ENCODE results near the gene CLSTN2. TPM values are rescaled to one million over a fixed set of nuclear protein-coding genes. Genes with fewer than 3 reads are reported as not detected.

The CLSTN2 gene
- total and polyA plus RNA-seq, 4 donors = 0.13 to 20.6 (median 9.1) TPM

DNA sequence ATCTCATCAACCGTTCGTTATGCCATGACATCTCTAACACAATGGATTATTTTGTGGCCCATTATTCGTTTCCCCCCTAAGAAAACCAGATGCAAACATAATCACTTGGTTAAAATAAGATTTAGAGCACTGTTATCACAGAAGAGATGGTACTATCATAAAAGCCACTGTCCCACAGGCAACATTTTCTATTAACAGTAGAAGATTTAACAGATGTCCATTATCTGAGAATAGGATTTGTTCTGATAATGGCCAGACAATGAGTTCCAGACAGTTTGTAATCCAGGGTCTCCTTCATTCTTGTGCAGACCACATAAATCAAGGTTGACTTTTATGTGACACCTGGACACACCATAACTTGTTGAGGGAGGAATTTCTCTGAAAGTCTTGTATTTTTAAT, 153.1 kb downstream of the CLSTN2 start:
- H3K36me3 ChIP-seq (ENCODE audit: control insufficient read depth in 1 of 2, insufficient read depth in 2 of 2, low read length in 1 of 2) = no peaks in the 10 kb centered on the region
- WGBS, 2 donors = 86 to 92% methylated on average over 3 of the region's 3 CpGs
- DNase-seq = no peak
- no peaks in the 10 kb centered on the region for H3K4me1 ChIP-seq (ENCODE audit: control insufficient read depth in 1 of 2, insufficient read depth in 2 of 2, low read length in 2 of 2)
- H3K4me3 ChIP-seq (ENCODE audit: low read length in 2 of 2) = no peak overlapping the region
- H3K27me3 ChIP-seq (ENCODE audit: control insufficient read depth in 1 of 2, insufficient read depth in 2 of 2, low read length in 1 of 2) = peaks cover 0 to 2% of the 10 kb centered on the region in 2 donors
- intact Hi-C loops (cut with DNase I) = no loop called here
- peaks cover 1% of the 10 kb centered on the region for H3K9me3 ChIP-seq (ENCODE audit: control insufficient read depth, low read length)
- no peak overlapping the region for H3K27ac ChIP-seq (ENCODE audit: low read depth in 1 of 2, low read length in 2 of 2)
- ATAC-seq (ENCODE audit: low FRiP score) = no peak

DNA sequence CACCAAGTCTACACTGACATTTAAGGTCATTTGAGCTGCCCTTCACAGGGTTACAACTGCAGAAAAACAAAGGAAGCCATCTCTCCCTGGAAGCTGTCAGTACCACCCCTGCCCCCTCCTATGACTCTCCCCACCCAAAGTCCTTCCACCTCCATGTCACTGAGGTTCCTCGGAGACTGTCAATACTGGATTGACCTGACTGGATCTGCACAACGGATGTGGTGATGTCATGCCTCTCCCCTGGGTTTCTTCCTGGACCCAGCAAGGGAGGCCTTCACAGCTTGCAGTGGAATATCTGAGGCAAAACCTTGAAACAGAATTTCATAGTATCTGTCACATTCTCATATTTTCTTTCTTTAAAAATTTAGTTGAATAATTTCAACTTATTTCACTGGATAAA, 153.5 kb downstream of the CLSTN2 start:
- ATAC-seq (ENCODE audit: low FRiP score) (no peak), DNase-seq (no peak)
- H3K4me1 ChIP-seq (ENCODE audit: control insufficient read depth in 1 of 2, insufficient read depth in 2 of 2, low read length in 2 of 2) = no peaks in the 10 kb centered on the region
- peaks cover 1% of the 10 kb centered on the region for H3K9me3 ChIP-seq (ENCODE audit: control insufficient read depth, low read length)
- no peak overlapping the region for H3K27ac ChIP-seq (ENCODE audit: low read depth in 1 of 2, low read length in 2 of 2)
- WGBS, 2 donors = 84 to 85% methylated on average over 2 of the region's 2 CpGs
- H3K4me3 ChIP-seq (ENCODE audit: low read length in 2 of 2) = no peak overlapping the region
- H3K36me3 ChIP-seq (ENCODE audit: control insufficient read depth in 1 of 2, insufficient read depth in 2 of 2, low read length in 1 of 2) = no peaks in the 10 kb centered on the region
- intact Hi-C loops (cut with DNase I) = no loop called here
- peaks cover 0 to 2% of the 10 kb centered on the region in 2 donors for H3K27me3 ChIP-seq (ENCODE audit: control insufficient read depth in 1 of 2, insufficient read depth in 2 of 2, low read length in 1 of 2)

DNA sequence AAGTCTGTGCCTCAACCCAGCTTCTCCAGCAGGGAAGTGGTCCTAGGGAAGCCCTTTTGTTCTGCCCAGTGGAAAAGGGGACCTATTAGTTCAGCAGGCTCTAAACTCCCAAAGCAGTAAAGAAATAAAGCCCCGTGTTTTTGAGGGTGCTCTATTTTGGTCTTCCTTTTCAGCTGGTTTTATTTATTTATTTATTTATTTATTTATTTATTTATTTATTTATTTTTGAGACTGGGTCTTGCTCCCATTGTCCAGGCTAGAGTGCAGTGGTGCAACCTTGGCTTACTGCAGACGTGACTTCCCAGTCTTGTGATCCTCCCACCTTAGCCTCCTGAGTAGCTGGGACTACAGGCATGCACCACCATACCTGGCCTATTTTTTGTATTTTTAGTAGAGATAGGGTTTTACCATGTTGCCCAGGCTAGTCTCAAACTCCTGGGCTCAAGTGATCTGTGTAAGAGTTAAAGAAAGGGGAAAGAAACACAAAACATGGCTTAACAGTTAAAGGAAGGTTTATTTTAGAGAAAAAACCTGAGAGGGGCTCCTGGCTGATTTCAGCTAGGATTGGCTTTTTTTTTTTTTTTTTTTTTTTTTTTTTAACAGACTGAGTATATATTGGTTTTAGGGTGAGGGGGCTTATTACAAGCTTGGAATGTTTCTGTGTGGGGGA, 154.6 kb downstream of the CLSTN2 start:
- WGBS, 2 donors = 97 to 100% methylated on average over 2 of the region's 2 CpGs
- DNase-seq = no peak
- Histone ChIP-seq H3K27me3 (ENCODE audit: control insufficient read depth in 1 of 2, insufficient read depth in 2 of 2, low read length in 1 of 2) (peaks cover 0 to 2% of the 10 kb centered on the region in 2 donors), H3K4me3 (ENCODE audit: low read length in 2 of 2) (no peak overlapping the region), H3K36me3 (ENCODE audit: control insufficient read depth in 1 of 2, insufficient read depth in 2 of 2, low read length in 1 of 2) (no peaks in the 10 kb centered on the region), H3K27ac (ENCODE audit: low read depth in 1 of 2, low read length in 2 of 2) (no peak overlapping the region), H3K4me1 (ENCODE audit: control insufficient read depth in 1 of 2, insufficient read depth in 2 of 2, low read length in 2 of 2) (no peaks in the 10 kb centered on the region), H3K9me3 (ENCODE audit: control insufficient read depth, low read length) (peaks cover 1% of the 10 kb centered on the region)
- ATAC-seq (ENCODE audit: low FRiP score) = no peak
- intact Hi-C loops (cut with DNase I) = no loop called here

DNA sequence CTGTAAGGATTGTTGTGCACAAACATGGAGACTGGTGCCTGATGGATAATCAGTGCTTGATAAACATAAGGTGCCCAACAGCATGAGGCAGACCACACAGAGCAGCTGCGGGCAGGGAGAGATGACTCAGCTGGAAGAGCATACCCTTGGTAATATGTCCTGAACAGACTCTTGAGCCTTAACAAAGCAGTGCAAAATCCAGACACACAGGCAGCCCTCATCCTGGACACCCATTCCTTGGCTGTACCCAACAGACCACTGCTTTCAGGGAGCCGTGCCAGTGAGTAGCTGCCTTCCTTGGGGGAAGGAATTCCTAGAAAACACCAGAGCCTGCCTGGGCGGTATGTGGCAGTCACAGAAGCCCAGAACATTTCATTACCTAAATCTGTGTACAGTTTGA, 156.2 kb downstream of the CLSTN2 start:
- Histone ChIP-seq H3K36me3 (ENCODE audit: control insufficient read depth in 1 of 2, insufficient read depth in 2 of 2, low read length in 1 of 2) (no peaks in the 10 kb centered on the region), H3K4me3 (ENCODE audit: low read length in 2 of 2) (no peak overlapping the region), H3K9me3 (ENCODE audit: control insufficient read depth, low read length) (peaks cover 1% of the 10 kb centered on the region), H3K27me3 (ENCODE audit: control insufficient read depth in 1 of 2, insufficient read depth in 2 of 2, low read length in 1 of 2) (no peaks in the 10 kb centered on the region), H3K4me1 (ENCODE audit: control insufficient read depth in 1 of 2, insufficient read depth in 2 of 2, low read length in 2 of 2) (no peaks in the 10 kb centered on the region), H3K27ac (ENCODE audit: low read depth in 1 of 2, low read length in 2 of 2) (no peak overlapping the region)
- WGBS, 2 donors = 28 to 42% methylated on average over 3 of the region's 3 CpGs
- ATAC-seq (ENCODE audit: low FRiP score) (no peak), DNase-seq (no peak)
- intact Hi-C loops (cut with DNase I) = no loop called here

DNA sequence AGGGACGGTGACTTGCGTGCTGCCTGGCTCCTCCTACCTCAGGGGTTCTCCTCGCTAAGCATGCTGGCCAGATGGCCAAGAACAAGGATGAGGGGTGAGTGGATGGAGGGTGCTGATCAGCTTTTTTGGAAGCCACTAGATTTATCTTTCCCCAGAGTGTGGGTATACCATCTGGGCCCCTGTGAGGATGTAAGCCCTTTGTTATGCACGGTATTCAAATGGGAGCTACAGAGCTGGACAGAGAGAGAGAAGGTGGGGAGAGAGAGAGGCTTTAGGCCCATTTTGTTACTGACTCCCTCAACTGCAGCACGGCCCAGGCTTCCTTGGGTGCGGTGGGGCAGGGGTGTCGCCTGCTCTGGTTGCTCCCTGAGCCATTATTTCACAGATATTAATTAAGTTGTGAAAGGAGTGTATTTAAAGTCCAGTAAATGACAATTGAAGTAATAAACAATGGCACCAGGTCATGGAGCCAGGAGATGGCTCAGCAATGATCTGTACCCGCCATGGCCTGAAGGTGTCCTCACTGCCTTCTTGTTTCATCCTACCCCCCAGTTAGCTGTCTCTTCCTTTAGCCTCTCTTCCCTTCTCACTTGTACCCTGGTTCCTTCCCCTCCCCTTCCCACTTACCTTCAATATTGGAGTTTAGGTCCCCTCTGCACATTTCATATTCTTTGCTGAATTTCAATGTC, 158.0 kb downstream of the CLSTN2 start:
- WGBS, 2 donors = 95 to 96% methylated on average over 7 to 8 of the region's 8 CpGs
- H3K4me1 ChIP-seq (ENCODE audit: control insufficient read depth in 1 of 2, insufficient read depth in 2 of 2, low read length in 2 of 2) = no peaks in the 10 kb centered on the region
- intact Hi-C loops (cut with DNase I) = no loop called here
- no peak for DNase-seq
- no peaks in the 10 kb centered on the region for H3K27me3 ChIP-seq (ENCODE audit: control insufficient read depth in 1 of 2, insufficient read depth in 2 of 2, low read length in 1 of 2)
- H3K4me3 ChIP-seq (ENCODE audit: low read length in 2 of 2) = no peak overlapping the region
- no peaks in the 10 kb centered on the region for H3K36me3 ChIP-seq (ENCODE audit: control insufficient read depth in 1 of 2, insufficient read depth in 2 of 2, low read length in 1 of 2)
- ATAC-seq (ENCODE audit: low FRiP score) = no peak
- no peaks in the 10 kb centered on the region for H3K9me3 ChIP-seq (ENCODE audit: control insufficient read depth, low read length)
- H3K27ac ChIP-seq (ENCODE audit: low read depth in 1 of 2, low read length in 2 of 2) = no peak overlapping the region

GRCh38 chr3:140093742-140094141, 158.8 kb downstream of the CLSTN2 start:
- Histone ChIP-seq H3K36me3 (ENCODE audit: control insufficient read depth in 1 of 2, insufficient read depth in 2 of 2, low read length in 1 of 2) (no peaks in the 10 kb centered on the region), H3K4me1 (ENCODE audit: control insufficient read depth in 1 of 2, insufficient read depth in 2 of 2, low read length in 2 of 2) (no peaks in the 10 kb centered on the region), H3K27me3 (ENCODE audit: control insufficient read depth in 1 of 2, insufficient read depth in 2 of 2, low read length in 1 of 2) (no peaks in the 10 kb centered on the region), H3K9me3 (ENCODE audit: control insufficient read depth, low read length) (no peaks in the 10 kb centered on the region), H3K4me3 (ENCODE audit: low read length in 2 of 2) (no peak overlapping the region), H3K27ac (ENCODE audit: low read depth in 1 of 2, low read length in 2 of 2) (no peak overlapping the region)
- 6% methylated on average over 5 of the region's 5 CpGs for WGBS, 2 donors
- peak in 1 of 2 donors; percentile 73 for DNase-seq
- ATAC-seq (ENCODE audit: low FRiP score) = peak; percentile 83
- intact Hi-C loops (cut with DNase I) = no loop called here

- intact Hi-C loops (cut with DNase I) = no loop called here
- no peak overlapping the region for H3K4me3 ChIP-seq (ENCODE audit: low read length in 2 of 2)
- no peak overlapping the region for H3K27ac ChIP-seq (ENCODE audit: low read depth in 1 of 2, low read length in 2 of 2)
These were observed 159.5 kb downstream of the CLSTN2 start for GRCh38 chr3:140094487-140094886.

DNA sequence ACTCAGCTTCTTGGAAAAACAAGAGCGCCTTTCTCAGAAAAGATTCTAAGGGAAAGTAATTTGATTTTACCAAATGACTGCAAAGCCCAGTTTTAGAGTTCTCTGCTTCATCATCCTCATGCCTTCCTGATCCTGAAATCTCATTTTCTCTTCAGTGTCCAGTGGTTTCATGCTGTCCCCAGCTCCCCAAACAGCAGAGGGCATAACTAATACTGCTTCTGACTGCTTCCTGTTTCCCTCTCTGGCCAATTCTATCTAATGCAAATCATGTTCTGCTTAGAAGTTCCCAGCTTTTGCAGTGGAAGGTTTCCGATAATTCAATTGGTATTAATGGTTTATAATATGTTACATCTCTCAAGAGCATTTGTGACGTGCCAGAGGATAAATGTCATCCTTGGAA, 161.1 kb downstream of the CLSTN2 start:
- ATAC-seq (ENCODE audit: low FRiP score) (no peak), DNase-seq (no peak)
- intact Hi-C loops (cut with DNase I) = no loop called here
- 88 to 94% methylated on average over 3 of the region's 3 CpGs for WGBS, 2 donors
- Histone ChIP-seq H3K4me1 (ENCODE audit: control insufficient read depth in 1 of 2, insufficient read depth in 2 of 2, low read length in 2 of 2) (no peaks in the 10 kb centered on the region), H3K9me3 (ENCODE audit: control insufficient read depth, low read length) (no peaks in the 10 kb centered on the region), H3K36me3 (ENCODE audit: control insufficient read depth in 1 of 2, insufficient read depth in 2 of 2, low read length in 1 of 2) (no peaks in the 10 kb centered on the region), H3K27me3 (ENCODE audit: control insufficient read depth in 1 of 2, insufficient read depth in 2 of 2, low read length in 1 of 2) (no peaks in the 10 kb centered on the region), H3K4me3 (ENCODE audit: low read length in 2 of 2) (no peak overlapping the region), H3K27ac (ENCODE audit: low read depth in 1 of 2, low read length in 2 of 2) (no peak overlapping the region)

More at GRCh38 chr3:140094487-140094886, 159.5 kb downstream of the CLSTN2 start:
- no peak for DNase-seq
- H3K9me3 ChIP-seq (ENCODE audit: control insufficient read depth, low read length) = no peaks in the 10 kb centered on the region
- no peaks in the 10 kb centered on the region for H3K4me1 ChIP-seq (ENCODE audit: control insufficient read depth in 1 of 2, insufficient read depth in 2 of 2, low read length in 2 of 2)
- no peaks in the 10 kb centered on the region for H3K27me3 ChIP-seq (ENCODE audit: control insufficient read depth in 1 of 2, insufficient read depth in 2 of 2, low read length in 1 of 2)
- 85 to 90% methylated on average over 1 of the region's 1 CpG for WGBS, 2 donors
- no peak for ATAC-seq (ENCODE audit: low FRiP score)
- no peaks in the 10 kb centered on the region for H3K36me3 ChIP-seq (ENCODE audit: control insufficient read depth in 1 of 2, insufficient read depth in 2 of 2, low read length in 1 of 2)
